HEK293T (cell line): ENCODE measurements around the gene RHOG.

Source experiments
- ARNT ChIP-seq: fragments of 450-650 bp; IDR thresholded peaks from 2 replicates; pipeline ENCODE4 v1.6.1; 2017; ENCODE audit warnings: mild to moderate bottlenecking
- BHLHE40 ChIP-seq: fragments of 450-650 bp; IDR thresholded peaks from 2 replicates; pipeline ENCODE4 v1.6.1; 2016; ENCODE audit warnings: mild to moderate bottlenecking, moderate library complexity, borderline replicate concordance
- CTBP1 ChIP-seq: fragments of 450-650 bp; IDR thresholded peaks from 2 replicates; pipeline ENCODE4 v1.6.1; 2016; ENCODE audit warnings: borderline replicate concordance
- ELF4 ChIP-seq: fragments of 450-650 bp; IDR thresholded peaks from 2 replicates; pipeline ENCODE4 v1.6.1; 2017; ENCODE audit warnings: antibody characterized with exemption
- FOXA1 ChIP-seq: fragments of 450-650 bp; IDR thresholded peaks from 2 replicates; pipeline ENCODE4 v1.6.1; 2016; ENCODE audit warnings: mild to moderate bottlenecking
- FOXM1 ChIP-seq: fragments of 450-650 bp; IDR thresholded peaks from 2 replicates; pipeline ENCODE4 v1.6.1; 2017; ENCODE audit warnings: mild to moderate bottlenecking, borderline replicate concordance
- HDGF ChIP-seq: fragments of 450-650 bp; IDR thresholded peaks from 2 replicates; pipeline ENCODE4 v1.6.1; 2017; ENCODE audit warnings: antibody characterized with exemption, borderline replicate concordance
- L3MBTL2 ChIP-seq: fragments of 450-650 bp; conservative IDR thresholded peaks from 2 replicates; pipeline ENCODE4 v1.6.1; 2016; ENCODE audit warnings: mild to moderate bottlenecking
- SP1 ChIP-seq: fragments of 450-650 bp; IDR thresholded peaks from 2 replicates; pipeline ENCODE4 v1.6.1; 2017
- TARDBP ChIP-seq: fragments of 450-650 bp; IDR thresholded peaks from 2 replicates; pipeline ENCODE4 v1.6.1; 2016
- ZNF384 ChIP-seq: fragments of 450-650 bp; IDR thresholded peaks from 2 replicates; pipeline ENCODE4 v1.6.1; 2016

GRCh38 chr11:3816673-3817072, 24.1 kb downstream of the RHOG start:
- no peak for TF ChIP-seq L3MBTL2
- no peak for TF ChIP-seq CTBP1
- TF ChIP-seq ARNT, result no peak
- TF ChIP-seq BHLHE40, result no peak
- no peak for TF ChIP-seq FOXM1
- no peak for TF ChIP-seq ZNF384
- no peak for TF ChIP-seq TARDBP
- TF ChIP-seq ELF4, result no peak
- no peak for TF ChIP-seq SP1
- no peak for TF ChIP-seq HDGF
- TF ChIP-seq FOXA1, result no peak
